GOT3 (cell line): ENCODE results near the gene ITGA2B.
"Not testable (repeated sequence)": the region's sequence is repeated elsewhere in the genome, so short reads cannot be mapped to it uniquely, and the experiment has no call there.

ENCODE experiments used
- DNase-seq: peaks from one replicate; lab custom pipeline; 2025; ENCODE audit warnings: mixed read lengths; lab: John Stamatoyannopoulos, UW

Gene ITGA2B

DNA sequence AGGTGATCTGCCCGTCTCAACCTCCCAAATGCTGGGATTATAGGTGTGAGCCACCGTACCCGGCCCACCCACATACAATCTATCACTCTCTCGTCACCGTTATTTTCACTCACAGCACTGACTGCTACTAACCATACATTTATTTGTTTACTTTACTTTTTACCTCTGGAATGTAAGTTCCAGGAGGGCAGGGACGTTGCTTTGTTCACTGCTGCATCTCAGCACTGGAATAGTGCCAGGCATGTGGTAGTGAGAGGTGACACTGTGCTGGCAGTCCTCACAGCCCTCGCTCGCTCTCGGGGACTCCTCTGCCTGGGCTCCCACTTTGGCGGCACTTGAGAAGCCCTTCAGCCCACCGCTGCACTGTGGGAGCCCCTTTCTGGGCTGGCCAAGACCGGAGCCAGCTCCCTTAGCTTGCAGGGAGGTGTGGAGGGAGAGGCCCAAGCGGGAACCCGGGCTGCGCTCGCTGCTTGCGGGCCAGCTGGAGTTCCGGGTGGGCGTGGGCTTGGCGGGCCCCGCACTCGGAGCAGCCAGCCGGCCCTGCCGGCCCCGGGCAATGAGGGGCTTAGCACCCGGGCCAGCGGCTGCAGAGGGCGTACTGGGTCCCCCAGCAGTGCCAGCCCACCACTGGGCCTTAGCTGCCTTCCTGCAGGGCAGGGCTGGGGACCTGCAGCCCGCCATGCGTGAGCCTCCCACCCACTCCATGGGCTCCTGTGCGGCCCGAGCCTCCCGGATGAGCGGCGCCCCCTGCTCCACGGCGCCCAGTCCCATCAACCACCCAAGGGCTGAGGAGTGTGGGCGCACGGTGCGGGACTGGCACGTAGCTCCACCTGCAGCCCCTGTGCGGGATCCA lies 20.8 kb downstream of the ITGA2B start:
- DNase-seq, result not testable (repeated sequence)

DNA sequence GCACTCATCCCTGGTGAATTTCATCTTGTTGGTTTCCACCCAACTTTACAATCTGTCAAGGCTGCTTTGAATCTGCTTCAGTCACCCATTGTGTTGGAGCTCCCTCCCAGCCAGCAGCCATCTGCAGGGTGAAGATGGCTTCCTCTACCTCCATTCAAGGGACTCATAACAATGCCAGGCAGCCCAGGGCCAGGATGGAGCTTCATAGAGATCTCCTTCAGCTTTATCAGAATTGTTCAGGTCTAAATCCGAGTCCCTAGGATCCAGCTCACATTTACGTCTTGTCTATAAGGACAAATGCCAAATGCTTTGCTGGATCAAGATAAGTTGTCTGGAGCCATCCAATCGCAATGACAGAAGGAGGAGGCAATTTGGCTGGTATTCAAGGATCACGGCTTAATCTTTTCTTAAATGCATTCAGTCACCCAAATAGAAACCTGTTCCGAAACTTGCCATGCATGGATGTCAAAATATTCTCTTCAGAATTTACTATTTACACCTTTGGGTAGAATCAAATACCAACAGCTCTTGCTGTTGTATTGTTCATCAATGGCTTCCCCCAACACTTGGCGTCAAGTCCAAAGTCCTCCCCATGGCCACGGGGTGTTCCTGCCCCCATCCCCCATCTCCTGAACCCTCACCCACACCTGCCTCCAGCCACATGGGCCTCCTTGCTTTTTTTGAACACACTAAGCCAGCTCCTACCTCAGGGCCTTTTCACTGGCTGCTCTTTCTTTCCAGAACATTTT lies 22.0 kb downstream of the ITGA2B start:
- no peak for DNase-seq

DNA sequence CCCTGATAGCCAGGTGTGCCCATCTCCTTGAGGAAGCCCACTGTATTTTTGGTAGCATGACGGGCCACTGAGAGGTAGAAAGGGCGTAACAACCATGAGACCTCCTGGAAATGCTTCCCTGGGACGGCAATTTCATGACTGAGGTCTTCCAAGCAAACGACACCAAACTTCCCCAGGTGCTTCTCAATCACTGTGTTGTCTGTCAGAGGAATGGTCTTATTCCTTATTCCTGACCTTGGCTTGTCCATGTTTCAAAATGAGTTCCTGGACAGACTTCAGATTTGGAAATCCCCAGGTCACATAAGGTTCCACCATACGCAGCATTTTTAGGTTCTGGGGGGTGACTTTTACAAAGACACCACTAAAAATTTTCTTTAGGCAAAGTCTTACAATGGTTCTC lies 24.4 kb downstream of the ITGA2B start:
- DNase-seq, result not testable (repeated sequence)

DNA sequence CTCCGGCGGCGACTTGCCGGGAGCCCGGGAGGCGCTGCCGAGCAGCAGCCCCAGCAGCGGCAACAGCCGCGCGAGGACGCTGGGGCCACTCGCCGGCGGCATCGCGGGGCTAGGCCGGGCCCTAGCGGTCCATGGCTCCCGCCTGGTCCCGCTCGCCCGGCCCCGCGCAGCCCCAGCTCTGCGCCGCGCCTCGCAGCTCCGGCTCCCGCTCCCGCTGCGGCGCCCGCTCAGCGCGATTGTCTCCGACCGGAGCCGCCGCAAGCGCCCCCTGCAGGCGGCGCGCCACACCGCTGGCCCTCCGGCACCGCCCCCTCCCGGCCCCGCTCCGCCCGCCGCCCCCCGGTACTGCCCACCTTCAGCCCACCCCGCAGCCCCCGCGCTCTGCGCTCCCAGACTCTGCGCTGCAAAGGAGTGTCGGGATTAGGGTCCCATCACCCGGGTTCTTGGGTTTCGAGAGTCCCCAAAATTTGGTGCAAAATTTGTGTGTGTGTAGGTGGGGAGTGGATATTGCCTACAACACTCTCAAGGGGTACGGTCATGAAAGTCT lies 25.8 kb downstream of the ITGA2B start, which contains the start of gene FAM171A2:
Gene FAM171A2 (minus strand): TSS at position 241 of the 547 bp plus-strand sequence. CDS start 139 bp downstream, at position 102.
- peak; percentile 26 for DNase-seq

DNA sequence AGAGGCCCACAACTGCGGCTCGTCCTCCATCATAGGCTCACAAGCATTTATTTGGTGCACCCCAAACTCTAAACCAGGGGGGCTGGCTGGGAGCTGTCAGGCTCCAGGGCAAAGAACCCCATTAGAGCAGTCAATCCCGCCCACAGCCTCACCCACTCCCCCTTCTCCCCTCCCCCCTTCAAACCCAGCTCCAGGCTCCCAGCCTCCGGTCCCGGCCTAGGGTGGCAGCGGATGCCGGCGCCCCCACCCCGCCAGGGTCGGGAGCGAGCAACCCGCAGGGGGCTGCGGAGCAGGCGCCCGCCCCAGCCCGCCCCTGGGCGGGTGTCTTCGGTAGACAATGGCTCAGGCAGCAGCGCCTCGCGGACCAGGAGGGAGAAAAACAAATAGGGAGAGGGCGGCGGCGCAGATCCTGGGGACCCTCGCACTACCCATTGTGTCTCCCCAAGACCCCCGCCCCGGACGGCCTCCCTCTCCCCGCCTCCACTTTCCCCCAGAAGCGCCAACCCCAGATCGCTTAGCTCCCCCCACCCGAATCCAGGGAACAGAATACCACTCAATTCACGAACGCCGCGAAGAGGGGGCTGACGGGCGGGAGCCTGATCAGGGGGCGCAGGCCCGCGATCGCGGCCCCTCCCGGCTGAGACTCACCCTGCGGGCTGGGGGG lies 26.4 kb downstream of the ITGA2B start:
- DNase-seq, result no peak

DNA sequence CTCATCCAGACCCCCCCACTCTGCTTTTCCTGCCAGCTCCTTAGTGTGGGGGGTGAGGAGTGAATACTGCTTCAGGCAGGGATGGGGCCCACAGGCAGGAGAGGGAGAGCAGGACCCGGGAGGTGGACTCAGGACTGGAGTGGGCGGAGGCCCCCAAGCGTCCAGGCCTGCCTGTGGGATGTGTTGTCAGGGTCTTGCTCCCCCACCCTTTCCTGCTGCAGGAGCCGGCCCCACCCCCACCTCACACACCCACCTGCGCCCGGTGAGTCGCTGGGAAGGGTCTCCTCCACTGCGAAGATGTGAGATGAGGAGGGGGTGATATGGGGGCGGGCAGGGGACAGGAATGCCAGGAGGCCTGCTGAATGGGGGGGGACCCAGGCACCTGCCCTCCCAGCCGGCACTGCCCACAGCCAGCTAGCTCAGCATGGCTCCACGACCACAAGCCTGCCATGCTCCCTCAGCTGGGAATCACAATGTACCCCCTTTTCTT lies 26.9 kb downstream of the ITGA2B start:
- no peak for DNase-seq

DNA sequence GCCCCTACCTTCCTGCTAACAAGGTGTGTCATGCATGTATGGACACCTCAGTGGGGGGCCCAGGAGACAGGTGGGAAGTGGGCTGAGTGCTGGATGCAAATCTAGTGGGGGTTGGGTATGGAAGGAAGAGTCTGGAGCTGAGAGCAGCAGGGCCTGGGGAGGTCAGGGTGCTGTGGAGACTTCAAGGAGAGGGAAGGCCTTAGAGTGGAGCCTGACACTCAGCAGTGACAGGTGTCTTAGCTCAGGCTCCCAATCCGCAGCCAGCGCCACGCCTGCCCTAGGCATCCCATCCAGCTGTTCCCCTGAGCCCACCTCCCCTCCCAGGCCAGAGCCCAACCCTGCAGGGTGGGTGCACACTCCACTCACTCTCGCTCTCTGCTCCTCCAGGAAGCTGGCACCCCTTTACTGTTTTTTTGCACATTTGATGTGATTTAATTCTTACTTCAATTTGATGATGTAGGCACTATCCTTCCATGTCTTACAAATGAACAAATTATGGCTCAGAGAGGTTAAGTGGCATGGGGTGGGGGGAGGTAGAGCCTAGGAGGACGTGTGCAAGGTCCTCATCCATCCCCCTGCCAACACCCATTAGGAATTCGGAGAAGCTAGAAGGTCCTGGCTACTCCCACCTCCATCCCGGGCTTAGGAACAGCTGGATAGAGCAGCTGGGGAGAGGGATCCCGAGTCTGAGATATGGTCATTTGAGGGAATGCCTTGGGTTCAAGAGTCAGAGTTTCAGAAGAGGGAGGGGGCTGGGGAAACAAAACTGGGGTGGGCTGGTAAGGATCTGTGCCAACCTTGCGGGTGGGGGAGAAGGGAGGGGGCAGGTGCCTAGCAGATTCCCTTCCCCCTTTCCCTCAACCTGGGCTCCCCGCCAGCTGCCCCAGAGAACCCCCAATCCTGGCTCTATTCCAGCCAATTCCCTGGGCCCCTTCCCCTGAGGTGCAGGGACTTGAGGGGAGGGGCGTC lies 27.9 kb downstream of the ITGA2B start:
- DNase-seq, result no peak

DNA sequence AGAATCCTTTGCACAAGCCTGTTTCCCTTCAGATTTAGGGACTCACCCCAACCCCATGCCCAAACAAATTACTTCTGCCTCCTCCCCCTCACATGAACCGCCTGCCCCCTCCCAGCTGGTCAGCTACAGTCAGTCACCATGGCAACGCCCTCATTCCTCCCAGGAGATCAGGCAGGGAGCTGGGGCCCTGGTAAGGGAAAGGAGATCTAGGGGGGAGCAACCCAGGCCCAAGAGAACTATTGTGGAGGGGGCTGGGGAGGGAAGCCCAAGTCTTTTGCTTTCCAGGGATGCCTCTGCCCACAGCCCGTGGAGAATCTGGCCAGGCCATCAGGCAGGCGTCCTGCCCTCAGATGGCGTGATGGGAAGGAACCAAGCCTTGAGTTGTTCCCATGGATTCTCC lies 28.6 kb downstream of the ITGA2B start:
- DNase-seq, result no peak

DNA sequence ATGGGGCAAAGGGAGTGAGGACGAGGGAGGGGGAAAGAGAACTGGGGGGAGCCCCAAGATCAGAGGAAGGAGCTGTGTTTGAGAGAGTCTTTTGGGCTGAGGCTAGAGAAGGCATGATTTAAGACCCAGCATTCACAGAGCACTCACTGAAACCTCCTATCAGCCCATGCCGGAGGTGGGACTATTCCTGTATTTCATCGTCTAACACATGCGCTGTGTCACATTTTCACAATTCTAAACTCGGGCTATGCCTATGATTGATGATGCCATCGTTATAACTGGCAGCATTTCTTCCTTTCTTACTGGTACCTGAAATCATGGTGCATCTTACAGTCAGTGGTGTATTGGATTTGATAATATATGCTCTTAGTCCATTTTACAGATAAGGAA lies 29.3 kb downstream of the ITGA2B start:
- DNase-seq, result no peak

DNA sequence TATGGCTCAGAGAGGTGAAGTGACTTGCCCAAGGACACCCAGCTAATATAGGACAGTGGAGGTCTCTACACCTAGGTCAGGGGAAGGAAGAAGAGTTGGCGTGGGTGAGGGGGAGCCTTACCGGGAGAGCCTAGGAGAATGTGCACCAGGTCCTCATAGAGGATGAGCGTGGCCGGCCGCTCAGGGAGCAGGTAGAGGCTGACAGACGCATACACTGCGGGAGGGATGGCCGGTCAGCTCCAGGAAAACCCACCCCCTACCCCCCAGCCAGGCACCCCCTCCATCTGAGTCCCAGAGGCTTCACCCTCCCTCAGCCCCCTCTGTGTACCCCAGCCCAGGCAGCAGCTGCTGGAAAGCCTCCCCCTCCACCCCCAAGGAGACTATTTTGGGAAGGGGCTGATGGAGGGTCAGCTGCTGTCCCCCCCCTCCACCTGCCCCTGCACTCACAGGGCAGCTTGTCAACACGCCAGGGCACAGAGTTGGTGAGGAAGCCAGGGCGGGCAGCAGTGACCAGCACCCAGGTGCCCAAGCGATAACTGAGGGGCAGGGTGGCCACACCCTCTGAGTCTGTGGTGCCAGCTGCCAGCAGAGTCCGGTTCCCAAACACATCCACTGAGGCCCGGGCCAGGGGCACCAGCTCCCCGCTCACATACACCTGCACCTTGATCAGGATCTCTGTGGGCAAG lies 29.8 kb downstream of the ITGA2B start:
- DNase-seq, result no peak

DNA sequence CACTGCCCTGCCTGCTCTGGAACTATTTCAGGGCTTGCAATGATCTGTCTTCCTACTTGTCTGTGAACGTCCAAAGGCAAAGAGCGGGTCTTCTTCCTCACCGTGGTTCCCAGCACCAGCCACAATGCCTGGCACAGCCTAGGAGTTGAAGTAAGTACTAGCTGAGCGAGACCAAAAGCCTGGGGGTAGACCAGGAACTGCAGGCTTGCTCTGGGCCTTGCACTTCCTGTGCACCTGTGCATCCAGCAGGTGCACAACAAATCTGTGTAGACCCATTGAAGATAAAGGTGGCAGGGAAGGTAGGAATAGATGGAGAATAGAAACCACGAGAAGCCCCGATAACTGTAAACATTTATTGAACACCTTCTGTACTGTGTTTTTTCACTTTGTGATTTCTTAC lies 30.4 kb downstream of the ITGA2B start:
- no peak for DNase-seq

DNA sequence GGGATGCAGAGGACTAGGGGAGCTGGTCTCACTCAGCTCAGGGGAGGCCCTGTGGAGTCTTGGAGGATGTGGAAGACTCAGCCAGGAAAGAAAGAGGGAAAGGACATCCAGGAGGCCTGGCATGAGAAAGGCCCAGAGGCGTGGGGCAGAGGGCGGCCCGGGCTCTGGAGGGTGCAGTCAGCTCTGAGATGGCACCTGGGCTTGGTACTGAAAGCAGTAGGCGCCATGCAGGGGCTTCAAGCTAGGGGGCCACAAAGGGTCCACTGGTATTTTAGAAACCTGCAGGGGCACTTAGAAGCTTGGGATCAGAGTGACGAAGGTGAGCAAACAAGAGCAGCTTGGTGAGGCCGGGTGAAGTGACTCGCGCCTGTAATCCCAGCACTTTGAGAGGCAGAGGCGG lies 31.4 kb downstream of the ITGA2B start:
- no peak for DNase-seq

DNA sequence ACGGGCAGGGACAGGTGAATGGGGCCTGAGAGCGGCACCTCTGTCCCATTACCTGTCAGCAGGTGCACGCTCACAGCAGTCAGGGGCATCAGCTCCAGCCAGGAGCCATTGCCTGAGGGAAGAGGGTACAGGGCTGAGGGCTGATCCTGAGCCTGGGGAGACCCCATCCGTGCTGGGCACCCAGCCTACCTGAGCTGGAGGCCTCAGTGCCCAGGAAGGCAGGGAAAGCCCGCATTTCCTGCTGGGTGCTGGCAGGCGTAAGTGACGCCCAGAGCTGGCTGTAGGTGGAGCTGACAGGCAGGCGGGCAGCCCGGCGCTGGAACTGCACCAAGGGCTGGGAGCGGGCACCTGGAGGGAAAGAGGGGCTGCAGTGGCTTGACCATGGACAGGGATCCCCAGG lies 33.2 kb downstream of the ITGA2B start:
- DNase-seq, result no peak

DNA sequence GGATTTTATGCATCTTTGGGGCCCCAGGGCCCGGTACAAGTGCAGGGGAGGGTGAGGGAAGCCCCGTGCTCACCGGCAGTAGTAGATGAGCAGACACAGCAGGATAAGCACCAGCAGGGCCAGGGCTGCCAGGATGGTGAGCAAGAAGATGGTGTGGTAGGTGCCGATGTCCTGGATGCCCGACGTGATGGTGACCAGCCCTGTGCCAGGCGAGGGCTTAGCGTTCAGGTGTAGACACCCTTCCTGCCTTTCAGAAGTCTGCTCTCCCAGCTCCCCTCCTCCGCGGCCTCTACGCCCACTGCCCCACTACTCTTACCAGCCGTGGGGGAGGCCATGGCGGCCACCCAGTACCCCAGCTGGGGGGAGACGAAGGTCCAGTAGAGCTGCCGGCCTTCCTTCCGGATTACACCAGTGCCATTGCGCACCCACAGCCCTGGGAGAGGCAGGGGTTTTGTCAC lies 33.8 kb downstream of the ITGA2B start:
- no peak for DNase-seq

DNA sequence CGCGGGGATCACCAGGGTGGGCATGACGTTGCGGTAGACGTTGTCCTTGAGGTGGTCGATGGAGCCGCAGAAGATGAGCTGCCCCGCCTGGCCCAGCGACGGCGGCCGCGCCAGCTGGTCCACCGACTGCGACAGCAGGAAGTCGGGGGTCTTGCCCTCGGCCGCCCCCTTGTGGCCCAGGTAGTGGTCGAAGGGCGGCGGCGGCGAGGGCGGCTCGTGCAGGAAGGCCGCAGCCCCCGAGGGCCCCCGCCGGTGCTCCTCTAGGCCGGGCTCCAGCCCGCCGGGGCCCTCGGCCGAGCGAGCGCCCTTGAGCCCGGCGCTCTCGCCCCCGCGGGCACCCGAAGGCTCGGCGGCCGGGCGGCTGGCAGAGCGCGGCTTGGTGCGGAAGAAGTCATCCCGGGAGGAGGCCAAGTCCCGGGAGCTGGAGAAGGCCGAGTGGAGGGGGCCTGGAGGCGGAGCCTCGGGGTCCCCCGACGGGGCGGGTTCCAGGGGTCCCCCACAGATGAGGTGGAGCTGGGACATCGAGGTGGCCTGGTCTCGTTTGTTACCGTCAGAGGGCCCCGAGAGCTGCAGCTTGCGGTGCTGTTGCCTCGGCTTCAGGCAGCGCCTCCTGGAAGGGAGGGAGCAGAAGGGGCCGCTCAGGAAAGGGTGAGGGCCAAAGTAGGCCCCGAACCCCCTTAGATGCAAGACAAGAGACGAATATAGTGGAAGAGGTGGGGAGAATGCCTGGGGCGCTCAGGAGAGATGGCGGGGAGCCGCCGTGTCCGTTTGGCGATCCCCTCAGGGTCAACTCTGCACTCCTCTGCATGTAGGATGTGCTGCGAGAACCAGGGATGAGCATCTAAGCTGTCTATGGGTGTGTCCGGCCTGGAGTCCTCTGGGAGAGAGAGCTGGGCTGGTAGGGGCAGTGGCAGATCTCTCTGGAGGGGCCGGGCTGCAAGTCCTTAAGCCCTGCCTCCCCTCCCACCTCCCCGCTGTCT lies 34.6 kb downstream of the ITGA2B start:
- DNase-seq, result no peak

DNA sequence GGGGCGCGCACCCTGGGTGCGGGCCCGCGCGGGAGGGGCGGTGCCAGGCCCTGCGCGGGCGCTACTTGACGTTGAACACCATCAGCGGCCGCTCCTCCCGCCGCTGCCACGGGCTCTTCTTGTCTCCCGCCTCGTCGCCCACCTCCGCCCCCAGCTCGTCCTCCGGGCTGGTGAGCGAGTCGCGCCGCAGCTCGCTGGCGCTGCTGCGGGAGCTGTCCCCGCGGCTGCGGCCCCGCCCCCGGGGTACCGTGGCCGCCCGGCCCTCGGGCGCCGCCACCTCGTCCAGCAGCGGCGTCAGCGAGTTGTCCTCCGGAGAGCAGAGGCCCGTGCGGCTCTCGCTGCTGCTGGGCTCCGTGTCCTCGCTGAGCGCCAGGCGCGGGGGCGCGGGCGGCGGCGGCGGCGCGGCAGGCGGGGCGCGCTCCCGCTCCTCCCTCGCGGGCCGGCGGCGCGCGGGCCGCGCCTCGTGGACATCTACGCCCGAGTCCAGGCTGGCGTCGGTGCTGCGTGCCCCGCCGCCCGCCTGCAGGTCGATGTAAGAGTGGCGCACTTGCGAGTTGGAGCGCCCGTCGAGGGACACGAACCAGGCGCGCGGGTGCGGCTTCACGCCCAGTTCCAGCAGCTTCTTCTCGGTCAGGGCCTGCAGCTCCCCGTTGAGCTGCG lies 35.6 kb downstream of the ITGA2B start:
- DNase-seq, result no peak

DNA sequence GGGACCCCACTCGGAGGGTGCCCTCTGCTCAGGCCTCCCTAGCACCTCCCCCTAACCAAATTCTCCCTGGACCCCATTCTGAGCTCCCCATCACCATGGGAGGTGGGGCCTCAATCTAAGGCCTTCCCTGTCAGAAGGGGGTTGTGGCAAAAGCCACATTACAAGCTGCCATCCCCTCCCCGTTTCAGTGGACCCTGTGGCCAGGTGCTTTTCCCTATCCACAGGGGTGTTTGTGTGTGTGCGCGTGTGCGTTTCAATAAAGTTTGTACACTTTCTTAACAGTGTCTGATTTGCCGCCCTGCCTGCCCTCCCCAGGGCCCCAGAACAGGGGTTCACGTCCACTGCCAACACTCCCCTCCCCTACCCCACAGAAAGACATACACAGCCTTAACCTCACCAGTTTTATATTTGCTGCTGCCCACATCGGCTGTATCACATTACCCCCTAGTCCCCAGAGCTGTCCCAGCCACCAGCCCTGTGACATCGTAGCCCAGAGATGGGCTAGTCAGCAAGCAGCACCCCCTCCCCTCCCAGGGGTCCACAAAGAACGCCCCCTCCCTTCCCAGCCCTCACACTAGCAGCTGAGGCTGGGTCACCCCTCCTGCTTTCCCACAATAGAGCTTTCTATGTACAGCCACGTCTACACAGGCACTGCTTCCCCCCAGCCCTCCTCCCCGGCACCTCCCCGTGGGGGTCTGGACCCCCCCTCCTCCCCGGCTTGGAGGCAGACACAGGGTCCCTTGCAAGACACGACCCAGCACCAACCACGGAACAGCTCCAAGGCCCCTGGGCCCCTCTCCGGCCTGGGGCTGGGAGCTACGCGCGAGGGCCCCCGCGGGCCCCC lies 36.4 kb downstream of the ITGA2B start:
- no peak for DNase-seq
